Liver (tissue), 9 donors: ENCODE data around the gene TCF25. TPM values are rescaled to one million over a fixed set of nuclear protein-coding genes. Genes with fewer than 3 reads are reported as not detected.
A peak's percentile ranks its signal among the peaks of the same experiment; 100 is the strongest.

Source experiments
- DNase-seq: peaks from one replicate; pipeline ENCODE4 v3.0.0-alpha.2; 2017; ENCODE audit warnings: low spot score
- H3K27ac ChIP-seq, 2 donors: one replicate each; pipeline ENCODE4 v1.7.0; 2013; ENCODE audit warnings: inconsistent platforms in 2 of 2, low read length in 2 of 2, control low read depth in 1 of 2, low read depth in 1 of 2, mild to moderate bottlenecking in 1 of 2
- H3K27me3 ChIP-seq, 4 donors: one replicate each; pipeline versions ENCODE4 v1.6.1 to v1.7.0; 2013; ENCODE audit warnings: low read length in 3 of 4, inconsistent platforms in 1 of 4, mild to moderate bottlenecking in 1 of 4, moderate library complexity in 1 of 4; ENCODE audit not compliant: control insufficient read depth in 4 of 4, insufficient read depth in 4 of 4
- H3K36me3 ChIP-seq, 4 donors: one replicate each; pipeline versions ENCODE4 v1.6.1 to v1.7.0; 2013; ENCODE audit warnings: low read length in 3 of 4, mild to moderate bottlenecking in 3 of 4, low read depth in 1 of 4, moderate library complexity in 1 of 4; ENCODE audit not compliant: control insufficient read depth in 4 of 4, insufficient read depth in 3 of 4
- H3K4me1 ChIP-seq, 4 donors: one replicate each; pipeline versions ENCODE4 v1.6.1 to v1.7.0; 2013; ENCODE audit warnings: low read length in 3 of 4, mild to moderate bottlenecking in 3 of 4, moderate library complexity in 1 of 4; ENCODE audit not compliant: control insufficient read depth in 4 of 4, insufficient read depth in 4 of 4
- H3K4me3 ChIP-seq, 3 donors: one replicate each; pipeline versions ENCODE4 v1.6.1 to v1.7.0; 2013; ENCODE audit warnings: low read length in 3 of 3, control low read depth in 1 of 3, low read depth in 1 of 3, mild to moderate bottlenecking in 1 of 3
- H3K9ac ChIP-seq, 2 donors: one replicate each; pipeline ENCODE4 v1.7.0; 2013; ENCODE audit warnings: low read length in 2 of 2, mild to moderate bottlenecking in 2 of 2, moderate library complexity in 2 of 2, control low read depth in 1 of 2, low read depth in 1 of 2
- H3K9me3 ChIP-seq, 4 donors: one replicate each; pipeline versions ENCODE4 v1.6.1 to v1.7.0; 2013; ENCODE audit warnings: low read length in 3 of 4; ENCODE audit not compliant: control insufficient read depth in 4 of 4
- EGR1 ChIP-seq, 2 donors: IDR thresholded peaks; 2 replicates each; pipeline ENCODE4 v1.6.1; 2016 to 2018; ENCODE audit warnings: antibody characterized with exemption in 2 of 2, low read depth in 2 of 2
- FOXA2 ChIP-seq: IDR thresholded peaks from 2 replicates; pipeline ENCODE4 v1.6.1; 2016; ENCODE audit warnings: antibody characterized with exemption
- GABPA ChIP-seq, 2 donors: IDR thresholded peaks in 1 of 2; conservative IDR thresholded peaks in 1 of 2; 2 replicates each; pipeline ENCODE4 v1.6.1; 2016; ENCODE audit warnings: antibody characterized with exemption in 2 of 2, mild to moderate bottlenecking in 1 of 2, moderate library complexity in 1 of 2
- HNF4A ChIP-seq, 2 donors: conservative IDR thresholded peaks; 2 replicates each; pipeline ENCODE4 v1.6.1; 2016; ENCODE audit warnings: antibody characterized with exemption in 2 of 2, mild to moderate bottlenecking in 2 of 2
- HNF4G ChIP-seq: IDR thresholded peaks from 2 replicates; pipeline ENCODE4 v1.6.1; 2016; ENCODE audit warnings: antibody characterized with exemption
- NR2F2 ChIP-seq: IDR thresholded peaks from 2 replicates; pipeline ENCODE4 v1.6.1; 2016; ENCODE audit warnings: antibody characterized with exemption
- RAD21 ChIP-seq, 2 donors: IDR thresholded peaks; 2 replicates each; pipeline ENCODE4 v1.6.1; 2016; ENCODE audit warnings: antibody characterized with exemption in 2 of 2, mild to moderate bottlenecking in 2 of 2
- RXRA ChIP-seq, 2 donors: IDR thresholded peaks; 2 replicates each; pipeline ENCODE4 v1.6.1; 2017 to 2018; ENCODE audit warnings: antibody characterized with exemption in 2 of 2, mild to moderate bottlenecking in 1 of 2
- SP1 ChIP-seq: IDR thresholded peaks from 2 replicates; pipeline ENCODE4 v1.6.1; 2018; ENCODE audit warnings: antibody characterized with exemption, mild to moderate bottlenecking
- TAF1 ChIP-seq: conservative IDR thresholded peaks from 2 replicates; pipeline ENCODE4 v1.6.1; 2016; ENCODE audit warnings: antibody characterized with exemption, mild to moderate bottlenecking
- YY1 ChIP-seq: IDR thresholded peaks from 2 replicates; pipeline ENCODE4 v1.6.1; 2016; ENCODE audit warnings: antibody characterized with exemption, mild to moderate bottlenecking
- WGBS: extraction: QIAGEN DNeasy Blood & Tissue Kit; methylation state at CpG from one replicate; pipeline ENCODE4 v1.1.7; 2013; 5-methylcytosine and 5-hydroxymethylcytosine counted together
- polyA plus RNA-seq, 2 donors: library from polyadenylated mRNA; stranded (reverse) in 1 of 2; unstranded in 1 of 2; fragments of 200-250 nt in 1 of 2; fragments of >200 nt in 1 of 2; fragmentation: Nextera tagmentation in 1 of 2; extraction: Ambion mirVana in 1 of 2; gene quantifications; one replicate each; pipeline versions ENCODE4 v1.2.1 to v1.2.3, GENCODE V29; 2013 to 2015
- total RNA-seq, 2 donors: library from RNA; depleted of rRNA; stranded (reverse); fragments of >200 nt; gene quantifications; one replicate each; pipeline ENCODE4 v1.2.3, GENCODE V29; 2014
- TF ChIP-seq, protein P1 (sequence below): IDR thresholded peaks from 2 replicates; pipeline ENCODE4 v1.6.1; 2016; ENCODE audit warnings: antibody characterized with exemption
- TF ChIP-seq, protein P2 (sequence below): IDR thresholded peaks from 2 replicates; pipeline ENCODE4 v1.6.1; 2016; ENCODE audit warnings: antibody characterized with exemption
- TF ChIP-seq, protein P3 (sequence below): IDR thresholded peaks from 2 replicates; pipeline ENCODE4 v1.6.1; 2016; ENCODE audit warnings: antibody characterized with exemption
- TF ChIP-seq, protein P4 (sequence below): fragments of 150-350 bp; IDR thresholded peaks from 2 replicates; pipeline ENCODE4 v1.5.1; 2017; ENCODE audit warnings: improper control_type of control experiment, low read depth, low read length; ENCODE audit not compliant: missing input control
- donor health status: healthy.
- donor health status: healthy.
- donor health status: healthy.
- donor health status: healthy.
- donor health status: healthy.

TCF25 gene
- total and polyA plus RNA-seq, 4 donors: 59.6 to 98.8 (median 76.8) TPM

DNA sequence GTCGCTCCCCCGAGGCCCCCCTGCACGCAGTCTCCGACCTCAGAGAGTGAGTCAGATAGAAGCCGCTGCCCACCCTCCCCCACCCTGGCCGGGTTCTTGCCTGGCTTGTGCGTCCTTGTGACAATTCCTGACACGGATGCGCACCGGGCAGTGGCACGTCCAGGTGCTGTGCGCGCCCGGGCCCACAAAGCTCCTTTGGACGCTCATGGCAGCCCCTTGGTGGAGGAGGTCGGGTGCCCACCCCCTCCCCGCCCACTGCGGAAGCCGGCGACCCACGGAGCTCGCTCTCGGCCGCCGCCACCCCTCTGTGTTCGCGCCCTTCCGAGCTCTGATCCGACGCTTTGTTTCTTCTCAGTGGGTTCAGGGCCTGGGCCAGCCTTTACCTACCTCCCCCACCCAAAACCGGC is 49.1 kb downstream of the TCF25 start:
- H3K9me3 ChIP-seq: no peaks in the 10 kb centered on the region
- H3K27ac ChIP-seq: peak overlapping the region in 1 of 2 donors; percentile 72
- H3K27me3 ChIP-seq: peaks cover 0 to 3% (median 1%) of the 10 kb centered on the region in 4 donors
- no peak overlapping the region for H3K9ac ChIP-seq
- H3K4me1 ChIP-seq: peaks cover 2 to 28% (median 15%) of the 10 kb centered on the region in 4 donors
- no peaks in the 10 kb centered on the region for H3K36me3 ChIP-seq
- WGBS: 2% methylated on average over 31 of the region's 31 CpGs
- no peak for DNase-seq
- H3K4me3 ChIP-seq: peak overlapping the region in 1 of 3 donors; percentile 52
- TF ChIP-seq, protein P1, sequence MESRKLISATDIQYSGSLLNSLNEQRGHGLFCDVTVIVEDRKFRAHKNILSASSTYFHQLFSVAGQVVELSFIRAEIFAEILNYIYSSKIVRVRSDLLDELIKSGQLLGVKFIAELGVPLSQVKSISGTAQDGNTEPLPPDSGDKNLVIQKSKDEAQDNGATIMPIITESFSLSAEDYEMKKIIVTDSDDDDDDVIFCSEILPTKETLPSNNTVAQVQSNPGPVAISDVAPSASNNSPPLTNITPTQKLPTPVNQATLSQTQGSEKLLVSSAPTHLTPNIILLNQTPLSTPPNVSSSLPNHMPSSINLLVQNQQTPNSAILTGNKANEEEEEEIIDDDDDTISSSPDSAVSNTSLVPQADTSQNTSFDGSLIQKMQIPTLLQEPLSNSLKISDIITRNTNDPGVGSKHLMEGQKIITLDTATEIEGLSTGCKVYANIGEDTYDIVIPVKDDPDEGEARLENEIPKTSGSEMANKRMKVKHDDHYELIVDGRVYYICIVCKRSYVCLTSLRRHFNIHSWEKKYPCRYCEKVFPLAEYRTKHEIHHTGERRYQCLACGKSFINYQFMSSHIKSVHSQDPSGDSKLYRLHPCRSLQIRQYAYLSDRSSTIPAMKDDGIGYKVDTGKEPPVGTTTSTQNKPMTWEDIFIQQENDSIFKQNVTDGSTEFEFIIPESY: no peak
- TF ChIP-seq HNF4A (conservative IDR thresholded peaks at IDR 0.05) (no peak), RXRA (IDR thresholded peaks at IDR 0.05) (no peak), EGR1 (IDR thresholded peaks at IDR 0.05; ENCODE audit: low read depth in 2 of 2) (no peak), SP1 (no peak), RAD21 (IDR thresholded peaks at IDR 0.05) (no peak)

DNA sequence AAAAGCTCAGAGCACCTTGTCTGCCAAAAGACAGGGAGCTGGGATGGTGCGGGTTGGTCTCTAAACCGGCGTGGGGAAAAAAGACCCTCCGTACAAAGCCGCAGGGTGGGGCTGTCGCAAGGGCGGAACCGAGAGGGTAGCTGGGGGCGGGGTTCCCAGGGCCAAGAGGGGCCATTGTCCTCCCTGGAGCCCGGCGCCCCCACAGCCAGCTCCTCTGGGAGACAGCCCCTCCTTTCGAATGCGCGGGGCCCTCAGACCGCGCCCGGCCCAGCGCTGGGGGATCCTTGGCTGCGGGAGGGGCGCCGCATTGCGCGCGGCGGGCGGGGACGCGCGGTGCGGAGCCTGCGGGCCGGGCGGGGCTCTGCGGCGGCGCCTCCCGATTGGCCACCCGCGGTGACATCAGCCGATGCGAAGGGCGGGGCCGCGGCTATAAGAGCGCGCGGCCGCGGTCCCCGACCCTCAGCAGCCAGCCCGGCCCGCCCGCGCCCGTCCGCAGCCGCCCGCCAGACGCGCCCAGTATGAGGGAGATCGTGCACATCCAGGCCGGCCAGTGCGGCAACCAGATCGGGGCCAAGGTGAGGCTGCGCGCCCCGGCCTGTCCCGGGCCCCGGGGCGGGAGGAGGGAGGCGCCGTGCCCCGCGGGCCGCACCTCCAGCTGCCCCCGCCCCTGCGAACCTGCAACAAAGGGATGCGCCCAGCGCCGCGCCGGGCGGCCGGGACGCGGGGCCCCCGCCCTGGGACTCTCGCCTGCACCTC is 49.7 kb downstream of the TCF25 start, which contains the start of gene TUBB3:
TUBB3 (plus strand) TSS at position 459 of the 756 bp plus-strand sequence; CDS start at position 519, 60 bp downstream.
- peak within 1 kb of the TSS in 1 of 3 donors; percentile 52 for H3K4me3 ChIP-seq
- H3K4me1 ChIP-seq: peaks cover 0 to 26% (median 14%) of the 10 kb centered on the region in 4 donors
- TF ChIP-seq GABPA (IDR thresholded peaks at IDR 0.05 in 1 of 2, conservative IDR thresholded peaks at IDR 0.05 in 1 of 2) (no peak), SP1 (no peak), YY1 (no peak), FOXA2 (no peak), HNF4A (conservative IDR thresholded peaks at IDR 0.05) (no peak), EGR1 (IDR thresholded peaks at IDR 0.05; ENCODE audit: low read depth in 2 of 2) (no peak), TAF1 (no peak), NR2F2 (no peak), RAD21 (IDR thresholded peaks at IDR 0.05) (no peak), RXRA (IDR thresholded peaks at IDR 0.05) (no peak), HNF4G (no peak)
- TF ChIP-seq, protein P2, sequence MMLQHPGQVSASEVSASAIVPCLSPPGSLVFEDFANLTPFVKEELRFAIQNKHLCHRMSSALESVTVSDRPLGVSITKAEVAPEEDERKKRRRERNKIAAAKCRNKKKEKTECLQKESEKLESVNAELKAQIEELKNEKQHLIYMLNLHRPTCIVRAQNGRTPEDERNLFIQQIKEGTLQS: no peak
- TF ChIP-seq, protein P3, sequence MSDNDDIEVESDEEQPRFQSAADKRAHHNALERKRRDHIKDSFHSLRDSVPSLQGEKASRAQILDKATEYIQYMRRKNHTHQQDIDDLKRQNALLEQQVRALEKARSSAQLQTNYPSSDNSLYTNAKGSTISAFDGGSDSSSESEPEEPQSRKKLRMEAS: no peak
- TF ChIP-seq, protein P1: no peak
- TF ChIP-seq, protein P4, sequence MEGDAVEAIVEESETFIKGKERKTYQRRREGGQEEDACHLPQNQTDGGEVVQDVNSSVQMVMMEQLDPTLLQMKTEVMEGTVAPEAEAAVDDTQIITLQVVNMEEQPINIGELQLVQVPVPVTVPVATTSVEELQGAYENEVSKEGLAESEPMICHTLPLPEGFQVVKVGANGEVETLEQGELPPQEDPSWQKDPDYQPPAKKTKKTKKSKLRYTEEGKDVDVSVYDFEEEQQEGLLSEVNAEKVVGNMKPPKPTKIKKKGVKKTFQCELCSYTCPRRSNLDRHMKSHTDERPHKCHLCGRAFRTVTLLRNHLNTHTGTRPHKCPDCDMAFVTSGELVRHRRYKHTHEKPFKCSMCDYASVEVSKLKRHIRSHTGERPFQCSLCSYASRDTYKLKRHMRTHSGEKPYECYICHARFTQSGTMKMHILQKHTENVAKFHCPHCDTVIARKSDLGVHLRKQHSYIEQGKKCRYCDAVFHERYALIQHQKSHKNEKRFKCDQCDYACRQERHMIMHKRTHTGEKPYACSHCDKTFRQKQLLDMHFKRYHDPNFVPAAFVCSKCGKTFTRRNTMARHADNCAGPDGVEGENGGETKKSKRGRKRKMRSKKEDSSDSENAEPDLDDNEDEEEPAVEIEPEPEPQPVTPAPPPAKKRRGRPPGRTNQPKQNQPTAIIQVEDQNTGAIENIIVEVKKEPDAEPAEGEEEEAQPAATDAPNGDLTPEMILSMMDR: no peak
- no peaks in the 10 kb centered on the region for H3K9me3 ChIP-seq
- peak within 1 kb of the TSS in 1 of 2 donors; percentile 72 for H3K27ac ChIP-seq
- 3% methylated on average over 88 of the region's 88 CpGs for WGBS
- H3K27me3 ChIP-seq: peaks cover 0 to 3% (median 1%) of the 10 kb centered on the region in 4 donors
- no peak for DNase-seq
- H3K9ac ChIP-seq: no peak within 1 kb of the TSS
- no peaks in the 10 kb centered on the region for H3K36me3 ChIP-seq
